ENCODE data around the gene CCNH.

- TF ChIP-seq YY1 (IDR thresholded peaks at IDR 0.05; ENCODE audit: insufficient read depth, insufficient read length) (no peak), ZNF274 (IDR thresholded peaks at IDR 0.05; ENCODE audit: low read depth, low read length) (no peak), SUZ12 (IDR thresholded peaks at IDR 0.05; ENCODE audit: extremely low read depth, insufficient read depth, insufficient read length) (no peak)
Observed at GRCh38 chr5:87400305-87400899, 12.3 kb downstream of the CCNH start.

Data from NT2/D1 (cell line).